ENCODE measurements around the gene OR2T27. TPM values are rescaled to one million over a fixed set of nuclear protein-coding genes. Genes with fewer than 3 reads are reported as not detected.
"Not testable (repeated sequence)": the region's sequence is repeated elsewhere in the genome, so short reads cannot be mapped to it uniquely, and the experiment has no call there.

Gene OR2T27
- total RNA-seq, 3 donors from 2014 or later (not counting 1 experiment from before 2014, with no cell fraction given), result not detected

- H3K27me3 Mint-ChIP-seq (ENCODE audit: low read depth in 2 of 2); H3K36me3 ChIP-seq (ENCODE audit: control insufficient read depth, insufficient read depth, low read length); ATAC-seq; H3K4me3 Mint-ChIP-seq; H3K9me3 ChIP-seq (ENCODE audit: control insufficient read depth, insufficient read depth, low read length); H3K9me3 Mint-ChIP-seq; H3K4me1 ChIP-seq (ENCODE audit: control insufficient read depth, insufficient read depth, low read length); H3K27me3 ChIP-seq (ENCODE audit: control insufficient read depth, insufficient read depth, low read length); H3K4me3 ChIP-seq (ENCODE audit: low read length); H3K4me1 Mint-ChIP-seq; H3K27ac ChIP-seq (ENCODE audit: low read length); DNase-seq; H3K27ac Mint-ChIP-seq; H3K36me3 Mint-ChIP-seq; intact Hi-C loops (cut with micrococcal nuclease): not testable (repeated sequence)
- no CpG with 5 or more reads among the region's 1 CpG for whole genome bisulfite sequencing (ENCODE audit: insufficient coverage)
Observed at GRCh38 chr1:248648770-248649536, 6.4 kb downstream of the OR2T27 start.

DNA sequence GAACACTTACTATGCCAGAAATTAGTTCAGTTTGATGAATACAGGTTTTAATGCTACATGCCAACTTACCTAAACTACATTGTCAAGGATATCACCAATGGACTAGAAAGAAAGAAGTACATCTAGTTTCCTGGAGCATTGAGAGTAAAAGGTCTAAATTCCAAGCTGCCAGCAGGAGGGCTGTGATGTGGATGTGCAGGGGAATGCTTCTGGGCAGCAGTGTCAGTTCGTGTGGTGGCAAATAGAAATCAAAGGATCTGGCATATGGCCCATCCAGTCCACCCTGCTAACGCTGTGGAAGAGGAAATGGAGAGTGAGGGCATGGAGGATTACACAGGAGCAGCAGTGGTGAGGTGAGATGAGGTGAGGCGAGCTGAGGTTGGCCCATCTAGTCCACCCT lies 10.2 kb downstream of the OR2T27 start, which contains the start of gene OR2T35:
Gene OR2T35, minus strand, starts transcription at position 101 of the 400 bp plus-strand sequence. CDS start 6,020 bp downstream, outside the sequence.
- H3K36me3 Mint-ChIP-seq; H3K4me3 ChIP-seq (ENCODE audit: low read length); DNase-seq; intact Hi-C loops (cut with micrococcal nuclease); H3K9me3 ChIP-seq (ENCODE audit: control insufficient read depth, insufficient read depth, low read length); H3K36me3 ChIP-seq (ENCODE audit: control insufficient read depth, insufficient read depth, low read length); H3K27ac Mint-ChIP-seq; H3K27ac ChIP-seq (ENCODE audit: low read length); H3K27me3 ChIP-seq (ENCODE audit: control insufficient read depth, insufficient read depth, low read length); H3K9me3 Mint-ChIP-seq; H3K4me1 ChIP-seq (ENCODE audit: control insufficient read depth, insufficient read depth, low read length); H3K4me1 Mint-ChIP-seq; ATAC-seq; H3K4me3 Mint-ChIP-seq; H3K27me3 Mint-ChIP-seq (ENCODE audit: low read depth in 2 of 2): not testable (repeated sequence)
- 83% methylated on average over 2 of the region's 3 CpGs for WGBS (ENCODE audit: insufficient coverage)

- H3K4me1 ChIP-seq (ENCODE audit: control insufficient read depth, insufficient read depth, low read length); H3K4me1 Mint-ChIP-seq; H3K4me3 ChIP-seq (ENCODE audit: low read length); ATAC-seq; H3K27ac Mint-ChIP-seq; H3K36me3 Mint-ChIP-seq; H3K36me3 ChIP-seq (ENCODE audit: control insufficient read depth, insufficient read depth, low read length); intact Hi-C loops (cut with micrococcal nuclease); H3K9me3 ChIP-seq (ENCODE audit: control insufficient read depth, insufficient read depth, low read length); H3K27ac ChIP-seq (ENCODE audit: low read length); H3K27me3 Mint-ChIP-seq (ENCODE audit: low read depth in 2 of 2); H3K27me3 ChIP-seq (ENCODE audit: control insufficient read depth, insufficient read depth, low read length); DNase-seq; H3K9me3 Mint-ChIP-seq; H3K4me3 Mint-ChIP-seq: not testable (repeated sequence)
- WGBS (ENCODE audit: insufficient coverage), result no CpG with 5 or more reads among the region's 4 CpGs
Observed at GRCh38 chr1:248642971-248643651, 12.2 kb downstream of the OR2T27 start.

- no CpG with 5 or more reads among the region's 5 CpGs for WGBS (ENCODE audit: insufficient coverage)
- H3K27ac ChIP-seq (ENCODE audit: low read length); DNase-seq; ATAC-seq; H3K4me3 ChIP-seq (ENCODE audit: low read length); H3K4me1 ChIP-seq (ENCODE audit: control insufficient read depth, insufficient read depth, low read length); H3K9me3 ChIP-seq (ENCODE audit: control insufficient read depth, insufficient read depth, low read length); H3K4me1 Mint-ChIP-seq; H3K36me3 ChIP-seq (ENCODE audit: control insufficient read depth, insufficient read depth, low read length); H3K36me3 Mint-ChIP-seq; H3K9me3 Mint-ChIP-seq; H3K4me3 Mint-ChIP-seq; H3K27ac Mint-ChIP-seq; H3K27me3 ChIP-seq (ENCODE audit: control insufficient read depth, insufficient read depth, low read length); H3K27me3 Mint-ChIP-seq (ENCODE audit: low read depth in 2 of 2); intact Hi-C loops (cut with micrococcal nuclease): not testable (repeated sequence)
Observed at GRCh38 chr1:248641583-248641982, 13.7 kb downstream of the OR2T27 start.

DNA sequence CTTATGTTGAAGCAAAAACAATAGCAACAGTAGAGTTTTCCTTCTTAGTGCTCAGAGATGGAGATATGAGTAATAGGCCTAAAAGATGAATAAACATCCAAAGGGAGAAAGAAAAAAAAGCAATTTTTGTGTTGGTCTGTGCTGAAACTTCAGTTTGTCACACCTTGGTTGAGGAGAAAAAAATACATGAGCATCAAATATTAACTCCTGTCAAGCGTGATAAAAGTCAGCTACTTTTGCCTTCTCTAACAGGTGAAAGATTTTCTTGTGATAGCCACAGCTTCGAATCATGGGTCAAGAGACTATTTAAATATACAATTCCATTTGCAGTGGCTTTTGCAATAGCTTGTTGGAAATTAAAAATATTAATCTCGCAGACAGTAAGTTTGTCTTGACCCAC lies 14.4 kb downstream of the OR2T27 start:
- not testable (repeated sequence) for ATAC-seq

GRCh38 chr1:248639652-248640051 lies 15.7 kb downstream of the OR2T27 start:
- H3K4me3 Mint-ChIP-seq; H3K4me1 ChIP-seq (ENCODE audit: control insufficient read depth, insufficient read depth, low read length); H3K27ac Mint-ChIP-seq; H3K4me1 Mint-ChIP-seq; ATAC-seq; H3K4me3 ChIP-seq (ENCODE audit: low read length); H3K27me3 ChIP-seq (ENCODE audit: control insufficient read depth, insufficient read depth, low read length); H3K9me3 Mint-ChIP-seq; H3K9me3 ChIP-seq (ENCODE audit: control insufficient read depth, insufficient read depth, low read length); H3K27me3 Mint-ChIP-seq (ENCODE audit: low read depth in 2 of 2); DNase-seq; H3K36me3 ChIP-seq (ENCODE audit: control insufficient read depth, insufficient read depth, low read length); intact Hi-C loops (cut with micrococcal nuclease); H3K27ac ChIP-seq (ENCODE audit: low read length); H3K36me3 Mint-ChIP-seq: not testable (repeated sequence)
- no CpG with 5 or more reads among the region's 5 CpGs for WGBS (ENCODE audit: insufficient coverage)

More for the DNA sequence above, 14.4 kb downstream of the OR2T27 start:
- H3K27ac ChIP-seq (ENCODE audit: low read length); H3K27me3 Mint-ChIP-seq (ENCODE audit: low read depth in 2 of 2); H3K36me3 ChIP-seq (ENCODE audit: control insufficient read depth, insufficient read depth, low read length); H3K36me3 Mint-ChIP-seq; H3K4me3 Mint-ChIP-seq; H3K4me3 ChIP-seq (ENCODE audit: low read length); H3K27ac Mint-ChIP-seq; H3K27me3 ChIP-seq (ENCODE audit: control insufficient read depth, insufficient read depth, low read length); H3K4me1 ChIP-seq (ENCODE audit: control insufficient read depth, insufficient read depth, low read length); DNase-seq; intact Hi-C loops (cut with micrococcal nuclease); H3K4me1 Mint-ChIP-seq; H3K9me3 ChIP-seq (ENCODE audit: control insufficient read depth, insufficient read depth, low read length); H3K9me3 Mint-ChIP-seq: not testable (repeated sequence)
- no CpG with 5 or more reads among the region's 3 CpGs for WGBS (ENCODE audit: insufficient coverage)

- H3K27ac Mint-ChIP-seq; H3K4me3 ChIP-seq (ENCODE audit: low read length); H3K4me1 Mint-ChIP-seq; H3K36me3 Mint-ChIP-seq; H3K27ac ChIP-seq (ENCODE audit: low read length); H3K9me3 Mint-ChIP-seq; DNase-seq; H3K27me3 Mint-ChIP-seq (ENCODE audit: low read depth in 2 of 2); H3K4me3 Mint-ChIP-seq; H3K9me3 ChIP-seq (ENCODE audit: control insufficient read depth, insufficient read depth, low read length); H3K4me1 ChIP-seq (ENCODE audit: control insufficient read depth, insufficient read depth, low read length); ATAC-seq; H3K36me3 ChIP-seq (ENCODE audit: control insufficient read depth, insufficient read depth, low read length); H3K27me3 ChIP-seq (ENCODE audit: control insufficient read depth, insufficient read depth, low read length); intact Hi-C loops (cut with micrococcal nuclease): not testable (repeated sequence)
- WGBS (ENCODE audit: insufficient coverage), result no CpG with 5 or more reads among the region's 5 CpGs
Observed at GRCh38 chr1:248636612-248637011, 18.7 kb downstream of the OR2T27 start.

DNA sequence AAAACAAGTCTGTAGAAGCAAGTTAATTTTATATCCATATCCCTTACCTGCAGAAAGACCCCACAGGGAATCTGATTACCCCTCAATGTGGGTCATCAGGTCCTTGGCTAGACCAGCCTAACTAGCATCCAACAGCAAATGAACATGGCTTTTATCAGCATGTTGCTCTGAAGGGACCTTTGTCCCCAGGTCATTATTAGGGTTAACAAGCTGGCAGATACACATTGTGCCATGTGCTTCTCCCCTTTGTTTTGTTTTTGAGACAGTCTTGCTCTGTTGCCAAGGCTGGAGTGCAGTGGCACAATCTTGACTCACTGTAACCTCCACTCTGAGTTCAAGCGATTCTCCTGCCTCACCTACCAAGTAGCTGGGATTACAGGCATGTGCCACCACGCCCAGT lies 20.3 kb downstream of the OR2T27 start, which contains the start of gene OR2T11:
Gene OR2T11, minus strand, starts transcription at position 101 of the 400 bp plus-strand sequence. CDS start 7,963 bp downstream, outside the sequence.
- intact Hi-C loops (cut with micrococcal nuclease), result not testable (repeated sequence)
- WGBS (ENCODE audit: insufficient coverage), result no CpG with 5 or more reads among the region's 2 CpGs

More for the DNA sequence above, 20.3 kb downstream of the OR2T27 start, which contains the start of gene OR2T11:
- not testable (repeated sequence) for H3K36me3 Mint-ChIP-seq; H3K27ac ChIP-seq (ENCODE audit: low read length); H3K27ac Mint-ChIP-seq; H3K36me3 ChIP-seq (ENCODE audit: control insufficient read depth, insufficient read depth, low read length); H3K4me3 ChIP-seq (ENCODE audit: low read length); H3K27me3 Mint-ChIP-seq (ENCODE audit: low read depth in 2 of 2); DNase-seq; H3K4me3 Mint-ChIP-seq; H3K27me3 ChIP-seq (ENCODE audit: control insufficient read depth, insufficient read depth, low read length); ATAC-seq; H3K4me1 Mint-ChIP-seq; H3K9me3 ChIP-seq (ENCODE audit: control insufficient read depth, insufficient read depth, low read length); H3K4me1 ChIP-seq (ENCODE audit: control insufficient read depth, insufficient read depth, low read length); H3K9me3 Mint-ChIP-seq
